SK-N-MC (cell line): ENCODE data around the gene SELENOO.

Experiments used
- EZH2 ChIP-seq: fragments of 200-600 bp; sonication (generic); IDR thresholded peaks from one replicate; pipeline ENCODE4 v1.6.1; 2017; ENCODE audit warnings: antibody characterized with exemption
- POLR2AphosphoS5 ChIP-seq: IDR thresholded peaks from 2 replicates; pipeline ENCODE4 v1.6.1; 2012; ENCODE audit warnings: mild to moderate bottlenecking, low read depth, low read length, borderline replicate concordance

- TF ChIP-seq EZH2 = no peak
- peak; percentile 31; the same call in 1 of the 2 replicates for TF ChIP-seq POLR2AphosphoS5
These were observed 50.0 kb downstream of the SELENOO start, which contains the start of gene HDAC10 for GRCh38 chr22:50250555-50251476.
